ENCODE measurements around the gene EIF2B4.
"Not testable (repeated sequence)": the region's sequence is repeated elsewhere in the genome, so short reads cannot be mapped to it uniquely, and the experiment has no call there.

EIF2B4 gene

DNA sequence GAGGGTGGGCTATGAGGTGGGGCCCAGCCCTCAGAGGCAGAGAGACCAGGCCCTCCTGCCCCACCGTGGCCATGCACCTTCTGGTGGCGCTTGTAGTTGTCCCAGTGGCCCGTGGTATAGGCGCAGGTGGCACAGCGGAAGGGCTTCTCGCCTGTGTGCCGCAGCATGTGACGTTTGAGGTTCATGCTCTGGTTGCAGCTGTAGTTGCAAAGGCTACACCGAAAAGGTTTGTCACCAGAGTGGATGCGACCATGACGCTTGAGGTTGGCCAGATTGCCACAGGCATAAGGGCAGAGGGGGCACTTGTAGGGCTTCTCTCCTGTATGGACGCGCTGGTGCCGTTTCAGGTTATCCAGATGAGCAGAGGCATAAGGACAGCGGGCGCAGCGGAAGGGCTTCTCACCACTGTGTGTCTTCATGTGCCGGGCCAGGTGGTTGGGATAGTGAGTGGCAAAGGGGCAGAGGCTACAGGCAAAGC is 7.5 kb upstream of the EIF2B4 start:
- no peak for FAIRE-seq

DNA sequence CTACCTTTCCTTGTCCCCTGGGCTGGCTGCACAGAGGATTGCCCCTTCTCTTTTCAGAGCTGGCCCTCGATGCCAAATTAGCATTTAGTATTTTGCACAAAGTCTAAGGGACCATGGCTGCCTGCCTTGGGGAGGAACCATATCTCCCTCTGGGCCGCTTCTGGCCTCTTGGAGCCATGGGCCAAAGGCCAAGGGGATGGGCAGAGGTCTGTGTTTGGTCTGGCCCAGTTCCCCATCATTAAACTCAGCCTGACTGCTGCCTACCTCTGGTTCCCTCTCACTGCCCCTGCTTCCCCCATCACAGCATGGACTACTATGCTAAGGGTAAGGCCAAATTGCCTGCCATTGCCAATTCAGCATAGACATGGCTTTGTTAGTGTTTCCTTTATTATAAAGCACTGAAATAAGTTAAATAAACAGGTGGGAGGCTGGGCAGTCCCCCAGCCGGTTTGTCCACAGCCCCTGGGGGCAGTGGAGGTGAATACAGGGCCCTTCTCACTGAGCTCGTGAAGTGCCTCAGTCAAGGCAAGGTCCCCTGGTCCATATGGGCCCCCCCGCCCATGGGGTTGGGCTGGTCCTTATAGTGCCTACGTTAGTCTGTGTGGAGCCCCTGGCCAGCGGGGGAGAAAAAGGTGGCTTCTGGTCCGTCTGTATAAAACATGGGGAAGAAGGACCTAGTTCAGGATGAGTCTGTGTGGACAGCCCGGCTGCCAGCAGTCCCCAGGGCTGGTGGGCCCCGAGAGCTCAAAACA is 6.9 kb upstream of the EIF2B4 start:
- no peak for FAIRE-seq

DNA sequence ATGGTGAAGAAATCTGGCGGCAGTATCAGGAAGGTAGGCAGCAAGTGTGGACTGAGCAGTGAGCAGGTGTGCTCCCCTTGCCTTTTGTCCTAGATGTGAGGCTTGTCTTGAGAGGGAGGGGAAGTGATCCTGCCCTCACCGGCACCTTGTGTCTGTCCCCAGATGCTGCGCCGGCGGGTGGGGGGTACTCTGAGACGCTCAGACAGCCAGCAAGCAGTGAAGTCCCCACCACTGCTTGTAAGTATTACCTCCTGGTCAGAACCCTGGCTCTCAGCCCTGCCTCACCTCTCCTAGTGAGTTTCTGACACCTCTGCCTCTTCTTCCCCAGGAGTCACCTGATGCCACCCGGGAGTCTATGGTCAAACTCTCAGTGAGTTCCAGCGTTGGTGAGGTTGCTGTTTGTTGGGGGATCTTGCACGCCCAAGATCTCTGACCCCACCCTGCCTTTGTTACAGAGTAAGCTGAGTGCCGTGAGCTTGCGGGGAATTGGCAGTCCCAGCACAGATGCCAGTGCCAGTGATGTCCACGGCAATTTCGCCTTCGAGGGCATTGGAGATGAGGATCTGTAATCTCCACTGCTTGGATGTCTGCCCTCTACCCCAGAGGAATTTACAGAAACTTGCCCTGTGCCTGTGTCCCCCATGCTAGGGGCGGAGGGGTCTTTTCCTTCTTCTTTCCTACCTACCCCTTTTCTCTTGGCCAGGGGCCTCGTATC is 6.2 kb upstream of the EIF2B4 start:
- no peak for FAIRE-seq

DNA sequence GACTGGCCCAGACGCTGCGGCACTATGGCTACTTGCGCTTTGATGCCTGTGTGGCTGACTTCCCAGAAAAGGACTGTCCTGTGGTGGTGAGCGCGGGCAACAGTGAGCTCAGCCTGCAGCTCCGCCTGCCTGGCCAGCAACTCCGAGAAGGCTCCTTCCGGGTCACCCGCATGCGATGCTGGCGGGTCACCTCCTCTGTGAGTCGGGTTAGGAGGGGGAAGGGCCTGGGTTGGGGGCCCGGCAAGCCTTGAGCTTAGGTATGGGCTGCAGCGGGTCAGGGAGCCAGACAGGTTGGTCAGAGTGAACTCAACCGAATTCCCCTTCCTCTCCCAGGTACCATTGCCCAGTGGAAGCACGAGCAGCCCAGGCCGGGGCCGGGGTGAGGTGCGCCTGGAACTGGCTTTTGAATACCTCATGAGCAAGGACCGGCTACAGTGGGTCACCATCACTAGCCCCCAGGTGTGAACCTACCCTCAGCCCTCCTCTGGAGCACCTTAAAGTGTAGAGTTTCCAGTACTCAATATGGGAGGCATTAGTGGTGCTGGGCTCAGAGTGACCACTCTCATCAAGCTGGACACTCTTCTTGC is 5.5 kb upstream of the EIF2B4 start:
- FAIRE-seq: no peak

DNA sequence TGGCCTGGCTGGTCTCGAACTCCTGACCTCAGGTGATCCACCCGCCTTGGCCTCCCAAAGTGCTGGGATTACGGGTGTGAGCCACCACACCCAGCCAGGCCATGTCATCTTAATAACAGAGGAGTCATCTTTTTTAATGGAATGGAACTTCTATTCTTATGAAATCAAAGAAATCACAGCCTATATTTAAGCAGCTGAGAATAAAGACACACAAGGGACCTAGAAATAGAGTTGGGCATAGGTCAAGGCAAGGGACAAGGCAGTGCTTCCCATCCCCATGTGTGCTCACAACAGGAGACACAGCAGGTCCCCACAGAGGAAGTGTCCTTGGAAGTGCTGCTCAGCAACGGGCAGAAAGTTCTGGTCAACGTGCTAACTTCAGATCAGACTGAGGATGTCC is 3.4 kb upstream of the EIF2B4 start:
- no peak for FAIRE-seq

DNA sequence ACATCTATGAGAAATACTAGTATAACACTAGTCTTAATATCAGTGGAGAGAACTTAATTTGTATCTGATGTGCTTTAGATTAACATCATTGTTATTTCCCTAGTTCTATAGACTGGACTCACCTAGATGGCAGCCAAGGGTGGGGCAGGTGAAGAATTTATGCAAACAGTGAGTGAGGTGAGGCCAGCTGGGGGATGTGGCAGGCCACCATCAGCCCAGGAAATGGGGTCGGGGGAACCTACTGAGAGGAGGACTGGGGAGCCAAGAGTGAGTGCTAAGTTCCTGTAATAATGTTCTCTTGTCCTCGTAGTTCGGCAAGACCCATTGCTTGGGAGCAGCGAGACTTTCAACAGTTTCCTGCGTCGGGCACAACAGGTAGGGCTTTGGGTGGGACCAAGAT is 2.8 kb upstream of the EIF2B4 start:
- FAIRE-seq: no peak

DNA sequence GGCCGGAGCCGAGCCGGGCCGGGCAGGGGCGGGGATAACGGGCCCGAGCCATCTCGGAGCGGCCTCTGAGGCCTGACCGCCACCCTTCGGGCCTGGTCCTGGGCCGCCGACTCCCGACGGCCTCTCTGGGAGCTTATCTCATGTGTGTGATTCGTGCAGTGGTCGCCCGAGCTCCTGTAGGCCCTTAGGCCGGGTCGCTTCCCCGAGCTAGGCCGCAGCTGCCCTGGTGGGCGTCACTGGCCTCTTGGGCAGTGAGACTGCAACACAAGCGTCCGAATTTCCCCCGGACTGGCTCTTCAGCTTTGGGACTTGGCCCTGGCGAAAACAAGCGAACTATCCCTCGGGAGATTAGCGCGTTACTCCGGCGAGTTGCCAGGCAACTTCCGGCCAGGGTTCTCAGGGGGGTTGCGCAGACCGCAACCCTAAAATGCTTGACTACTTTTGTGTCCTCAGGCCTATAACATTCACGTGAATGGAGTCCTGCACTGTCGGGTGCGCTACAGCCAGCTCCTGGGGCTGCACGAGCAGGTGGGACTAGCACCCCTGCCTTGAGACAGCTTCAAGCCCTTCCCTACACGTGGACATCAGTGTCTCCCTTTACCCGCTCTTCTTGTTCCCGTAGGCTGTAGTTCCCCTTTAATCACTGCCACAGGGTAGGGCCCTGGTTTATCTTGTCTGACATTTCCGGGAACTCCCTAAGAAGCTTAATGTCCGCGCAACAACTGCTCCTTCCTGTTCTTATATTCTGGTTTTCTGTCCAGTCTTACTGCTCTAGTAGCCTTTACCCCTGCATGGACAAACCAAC is 880 bp upstream of the EIF2B4 start:
- no peak for FAIRE-seq

DNA sequence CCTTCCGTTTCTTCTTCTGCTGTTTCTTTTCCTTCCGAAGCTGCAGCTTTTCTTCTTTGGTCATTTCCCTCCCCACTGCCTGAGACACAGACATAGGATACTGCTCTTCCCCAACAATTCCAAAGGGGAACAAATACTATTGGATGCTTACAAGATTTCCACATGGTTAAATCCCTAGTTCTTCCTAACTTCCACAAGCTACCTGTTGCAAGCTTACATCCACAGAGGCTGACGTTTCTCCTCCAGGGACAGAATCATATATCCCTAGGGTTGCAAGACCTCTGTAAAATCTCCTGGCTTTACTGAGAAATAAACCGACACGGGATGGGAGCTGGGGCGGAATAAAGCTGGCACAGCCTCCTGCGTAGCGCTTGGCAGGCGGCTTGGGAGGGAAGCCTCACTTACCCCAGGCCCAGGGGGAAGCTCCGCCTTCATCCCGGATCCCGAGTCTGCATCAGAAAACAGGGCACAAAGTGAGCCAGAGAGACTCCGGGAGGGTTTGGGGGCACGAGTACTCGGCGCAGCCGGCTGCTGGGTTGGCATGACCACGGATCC is 590 bp downstream of the EIF2B4 start:
- FAIRE-seq: no peak

DNA sequence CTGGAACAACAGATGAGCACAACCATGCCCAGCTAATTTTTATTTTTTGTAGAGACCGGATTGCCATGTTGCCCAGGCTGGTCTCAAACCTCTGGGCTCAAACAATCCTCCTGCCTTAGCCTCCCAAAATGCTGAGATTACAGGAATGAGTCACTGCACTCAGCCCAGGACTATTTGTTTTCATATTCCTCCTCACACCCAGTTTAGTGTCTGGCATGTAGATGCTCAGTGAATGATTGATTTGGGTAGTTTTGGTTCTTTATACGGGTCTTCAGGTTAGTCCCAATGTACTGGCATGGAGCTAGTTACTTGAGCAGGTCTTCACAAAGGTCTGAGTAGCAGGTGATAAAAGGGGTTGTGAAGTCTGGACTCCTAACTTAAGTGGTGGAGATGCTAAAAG is 6.2 kb downstream of the EIF2B4 start:
- no peak for FAIRE-seq

DNA sequence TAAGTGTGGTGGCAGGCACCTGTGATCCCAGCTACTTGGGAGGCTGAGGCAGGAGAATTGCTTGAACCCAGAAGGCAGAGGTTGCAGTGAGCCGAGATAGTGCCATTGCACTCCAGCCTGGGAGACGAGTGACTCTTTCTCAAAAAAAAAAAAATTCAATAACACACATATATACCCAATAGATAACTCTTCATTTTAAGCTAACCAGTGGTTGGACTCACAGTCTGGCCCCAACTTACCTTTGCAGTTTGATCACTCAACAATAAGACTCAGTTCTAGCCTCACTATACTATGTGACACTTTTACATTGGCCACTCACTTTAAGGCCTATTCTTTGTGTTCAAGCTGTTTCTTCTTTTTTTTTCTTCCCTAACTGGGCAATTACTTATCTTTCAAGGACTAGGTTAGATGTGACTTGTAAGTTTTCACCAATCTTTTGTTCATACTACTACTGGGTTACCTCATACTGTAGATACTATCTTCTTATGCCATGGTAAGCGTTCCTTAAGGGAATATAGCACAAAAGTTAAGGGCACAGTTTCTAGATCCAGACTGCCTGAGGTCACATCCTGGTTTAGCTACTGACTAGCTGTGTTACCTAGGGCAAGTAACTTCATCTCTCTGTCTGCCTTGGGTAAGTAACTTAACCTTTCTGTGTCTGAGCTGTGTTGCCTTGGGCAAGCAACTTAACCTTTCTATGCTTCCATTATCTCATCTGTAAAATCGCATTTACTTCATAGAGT is 7.3 kb downstream of the EIF2B4 start:
- no peak for FAIRE-seq

DNA sequence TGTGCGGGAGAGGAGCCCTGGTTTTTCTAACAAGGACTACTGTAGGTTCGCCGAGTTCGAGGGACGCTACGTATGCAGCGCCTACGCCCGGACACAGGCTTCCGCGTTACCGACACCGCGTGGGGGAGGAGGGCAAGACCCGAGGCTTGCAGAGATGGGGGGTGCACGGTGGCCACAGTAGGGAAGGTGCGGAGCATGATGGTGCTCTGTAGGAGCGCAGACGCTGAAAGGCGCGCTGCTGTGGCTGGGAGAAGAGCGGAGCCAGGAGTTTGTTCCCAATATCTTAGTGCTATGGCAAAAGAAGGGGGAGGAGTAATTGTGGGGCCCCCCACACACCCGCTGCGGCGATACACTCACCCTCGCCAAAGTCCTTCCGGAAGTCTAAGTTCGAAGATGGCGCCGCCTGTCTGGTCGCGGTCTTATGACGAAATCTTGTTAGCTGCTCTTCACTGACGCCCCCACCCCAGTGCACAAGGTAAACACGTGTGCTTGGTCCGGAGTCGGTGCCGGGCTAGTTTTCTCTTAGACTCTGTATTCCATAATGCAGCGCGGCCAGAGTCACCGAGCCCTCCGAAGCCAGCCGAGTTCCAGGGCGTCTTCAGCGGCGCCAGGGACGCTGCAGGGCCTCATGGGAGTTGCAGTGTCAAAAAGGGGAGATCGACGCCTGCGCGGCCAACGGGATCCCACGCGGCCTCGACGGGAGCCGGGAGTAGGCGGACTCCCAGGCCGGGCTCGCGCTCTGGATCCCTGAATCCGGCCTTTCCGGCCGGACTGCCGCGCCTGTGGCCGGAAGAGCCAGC is 13.6 kb downstream of the EIF2B4 start, which contains the start of gene GTF3C2:
Gene GTF3C2, minus strand, starts transcription at position 383 of the 800 bp plus-strand sequence. CDS start 13,210 bp downstream, outside the sequence.
- FAIRE-seq: no peak

DNA sequence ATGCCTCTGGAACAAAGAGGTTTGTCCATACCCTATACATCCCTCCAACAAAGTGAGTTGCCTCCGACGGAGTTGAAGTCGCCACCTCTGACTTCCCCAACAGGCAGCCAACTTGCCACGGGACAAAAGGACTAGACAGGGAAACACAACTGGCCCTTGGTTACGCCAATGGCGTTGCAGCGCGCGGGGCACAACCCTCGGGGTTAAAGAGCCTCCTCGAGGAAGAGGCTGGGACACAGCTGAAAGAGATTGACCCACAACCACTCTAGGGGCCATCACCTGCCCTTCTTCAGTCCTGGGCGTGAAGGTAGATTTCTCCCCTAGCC is 14.1 kb downstream of the EIF2B4 start:
- FAIRE-seq: no peak

DNA sequence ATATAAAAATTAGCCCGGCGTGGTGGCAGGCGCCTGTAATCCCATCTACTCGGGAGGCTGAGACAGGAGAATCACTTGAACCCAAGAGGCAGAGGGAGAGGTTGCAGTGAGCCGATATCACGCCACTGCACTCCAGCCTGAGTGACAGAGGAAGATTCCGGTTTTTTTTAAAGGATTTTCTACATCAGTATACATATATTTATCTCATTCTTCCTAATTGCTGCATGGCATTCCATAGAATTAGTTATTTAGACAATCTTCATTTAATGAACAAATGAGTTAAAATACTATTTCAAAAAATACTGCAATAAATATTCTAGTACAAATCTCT is 15.6 kb downstream of the EIF2B4 start:
- no peak for FAIRE-seq

DNA sequence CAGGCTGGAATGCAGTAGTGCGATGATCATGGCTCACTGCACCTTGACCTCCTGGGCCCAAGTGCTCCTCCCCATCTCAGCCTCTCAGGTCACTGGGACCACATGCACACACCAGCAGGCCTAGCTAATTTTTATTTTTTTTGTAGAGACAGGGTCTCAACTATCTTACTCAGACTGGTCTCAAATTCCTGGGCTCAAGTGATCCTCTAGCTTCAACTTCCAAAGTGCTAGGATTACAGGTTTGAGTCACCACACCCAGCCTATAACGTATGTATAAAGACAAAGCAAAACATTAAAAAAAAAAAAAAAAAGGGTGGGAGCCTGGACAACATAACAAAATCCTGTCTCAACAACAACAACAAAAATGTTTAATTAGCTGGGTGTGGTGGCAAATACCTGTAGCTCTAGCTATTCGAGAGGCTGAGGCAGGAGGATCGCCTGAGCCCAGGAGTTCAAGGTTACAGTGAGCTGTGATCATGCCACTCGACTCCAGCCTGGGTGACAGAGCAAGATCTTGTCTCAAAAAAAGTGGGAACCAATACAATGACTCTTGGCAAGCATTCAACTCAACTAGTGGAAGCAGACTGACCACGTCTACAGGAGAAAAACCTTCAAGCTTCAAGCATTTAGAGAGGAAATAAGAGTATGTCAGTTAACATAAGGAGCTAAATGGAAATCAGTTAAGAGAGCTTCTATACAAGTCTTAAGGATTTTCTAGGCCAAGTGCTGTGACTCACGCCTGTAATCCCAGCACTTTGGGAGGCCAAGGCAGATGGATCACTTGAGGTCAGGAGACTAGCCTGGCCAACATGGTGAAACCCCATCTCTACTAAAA is 16.2 kb downstream of the EIF2B4 start:
- no peak for FAIRE-seq

DNA sequence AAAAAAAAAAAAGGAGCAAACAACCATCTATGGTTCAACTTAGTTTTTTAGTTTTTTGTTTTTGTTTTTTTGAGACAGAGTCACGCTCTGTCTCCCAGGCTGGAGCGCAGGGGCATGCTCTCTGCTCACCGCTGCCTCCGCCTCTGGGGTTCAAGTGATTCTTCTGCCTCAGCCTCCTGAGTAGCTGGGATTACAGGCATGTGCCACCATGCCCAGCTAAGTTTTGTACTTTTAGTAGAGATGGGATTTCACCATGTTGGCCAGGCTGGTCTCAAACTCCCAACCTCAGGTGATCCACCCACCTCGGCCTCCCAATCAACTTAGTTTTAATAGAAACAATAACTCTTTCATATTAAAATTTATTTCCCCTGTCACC is 16.8 kb downstream of the EIF2B4 start:
- FAIRE-seq: not testable (repeated sequence)

DNA sequence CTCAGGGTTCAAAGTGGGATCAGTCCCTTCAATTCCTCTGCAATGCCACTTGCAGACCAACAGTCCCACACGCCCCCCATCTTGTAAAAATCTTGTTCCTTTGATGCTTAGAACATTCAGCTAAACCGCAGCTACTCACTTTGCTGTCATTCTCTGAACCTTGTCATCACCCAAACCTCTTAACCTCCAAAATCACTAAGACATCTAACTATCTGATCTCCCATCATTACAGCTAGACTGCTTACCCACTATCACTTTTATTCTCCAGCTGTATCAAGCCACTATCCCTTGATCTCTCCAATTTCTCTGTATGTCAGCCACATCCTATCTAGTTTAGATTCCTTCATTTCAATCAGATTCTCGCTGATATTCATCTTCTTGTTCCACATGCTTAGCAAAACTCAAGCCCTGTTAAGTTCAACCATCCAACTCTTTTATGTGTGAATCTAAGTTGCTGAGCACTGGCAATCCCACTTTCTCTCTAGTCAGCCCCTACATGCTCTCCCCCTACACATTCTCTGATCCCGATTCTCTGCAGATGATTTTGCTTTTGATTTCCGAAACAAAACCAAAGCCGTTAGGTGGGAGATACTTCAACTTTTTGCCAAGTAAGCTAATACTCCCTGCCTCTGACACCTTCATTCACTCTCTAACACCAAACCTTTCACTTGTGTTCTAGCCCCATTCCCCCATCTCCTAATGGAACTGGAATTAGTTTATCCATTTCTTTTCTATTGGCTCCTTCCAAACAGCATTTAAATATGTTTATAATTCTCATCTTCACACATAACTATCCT is 18.1 kb downstream of the EIF2B4 start:
- FAIRE-seq: no peak

DNA sequence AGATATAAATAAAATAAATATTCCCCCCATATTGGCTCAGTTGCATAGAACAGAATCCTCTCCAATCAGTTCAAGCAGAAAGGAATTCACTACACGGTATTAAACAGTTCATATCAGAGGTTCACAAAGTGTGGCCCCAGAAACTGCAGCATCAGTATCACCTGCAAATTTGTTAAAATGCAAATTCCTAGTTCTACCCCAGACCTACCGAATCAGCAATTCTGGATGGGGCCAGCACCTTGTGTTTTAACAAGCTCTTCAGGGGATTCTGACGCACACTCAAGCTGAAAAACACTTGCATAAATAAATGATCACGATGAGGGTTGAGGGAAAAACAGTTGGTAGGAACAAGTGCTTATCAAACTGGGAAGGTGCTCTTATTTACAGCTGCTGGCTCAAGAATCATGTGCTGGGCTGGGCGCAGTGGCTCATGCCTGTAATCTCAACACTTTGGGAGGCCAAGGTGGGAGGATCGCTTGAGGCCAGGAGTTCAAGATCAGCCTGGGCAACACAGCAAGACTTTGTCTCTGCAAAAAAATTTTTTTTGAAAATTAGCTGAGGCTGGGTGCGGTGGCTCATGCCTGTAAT is 19.9 kb downstream of the EIF2B4 start:
- FAIRE-seq: no peak

DNA sequence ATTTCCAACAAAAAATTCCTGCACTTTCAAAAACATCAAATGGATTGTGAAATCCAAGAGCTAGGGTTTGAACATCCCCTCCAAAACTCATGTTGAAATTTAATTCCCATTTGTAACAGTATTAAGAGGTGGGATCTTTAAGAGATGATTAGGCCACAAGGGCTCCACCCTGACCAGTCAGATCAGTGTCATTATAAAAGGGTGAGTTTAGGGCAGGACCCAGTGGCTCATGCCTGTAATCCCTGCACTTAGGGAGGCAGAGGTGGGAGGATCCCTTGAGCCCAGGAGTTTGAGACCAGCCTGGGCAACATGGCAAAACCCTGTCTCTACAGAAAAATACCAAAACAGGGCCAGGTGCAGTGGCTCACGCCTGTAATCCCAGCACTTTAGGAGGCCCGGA is 22.5 kb downstream of the EIF2B4 start:
- no peak for FAIRE-seq

DNA sequence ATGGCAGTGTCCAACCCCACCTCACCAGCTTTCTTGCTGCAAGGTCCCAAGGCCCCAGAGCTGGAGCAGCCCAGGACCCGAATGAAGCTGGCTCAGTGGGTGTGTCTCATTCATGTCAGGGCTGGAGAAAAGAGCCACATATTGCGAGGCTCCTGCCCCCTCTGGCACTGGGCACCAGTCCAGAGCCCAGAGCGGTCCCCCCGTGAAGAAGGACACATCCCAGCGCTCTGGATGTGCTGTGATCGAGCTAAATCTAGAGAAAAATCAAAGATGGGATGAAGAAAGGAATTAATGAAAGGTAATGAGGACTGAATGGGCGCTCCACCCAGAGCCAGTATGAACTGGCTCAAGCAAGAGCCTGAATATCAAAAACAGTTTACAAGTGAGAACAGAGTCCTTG is 34.0 kb downstream of the EIF2B4 start:
- no peak for FAIRE-seq

Data from islet of Langerhans (tissue), 1 donor.